Uterine smooth muscle cell (primary cell): ENCODE results near the gene FOXK2. TPM values are rescaled to one million over a fixed set of nuclear protein-coding genes. Genes with fewer than 3 reads are reported as not detected.

Source experiments
- total RNA-seq: library from RNA; depleted of rRNA; stranded (reverse); fragments of >200 nt; gene quantifications from 2 replicates; pipeline ENCODE4 v1.2.3, GENCODE V29; 2014

The FOXK2 gene
- total RNA-seq, result 28.6 and 29.1 TPM in 2 replicates

GRCh38 chr17:82518826-82519810 lies at the start of gene FOXK2:
FOXK2 (plus strand) TSS chr17:82519732; CDS start chr17:82519889, 157 bp downstream.

DNA sequence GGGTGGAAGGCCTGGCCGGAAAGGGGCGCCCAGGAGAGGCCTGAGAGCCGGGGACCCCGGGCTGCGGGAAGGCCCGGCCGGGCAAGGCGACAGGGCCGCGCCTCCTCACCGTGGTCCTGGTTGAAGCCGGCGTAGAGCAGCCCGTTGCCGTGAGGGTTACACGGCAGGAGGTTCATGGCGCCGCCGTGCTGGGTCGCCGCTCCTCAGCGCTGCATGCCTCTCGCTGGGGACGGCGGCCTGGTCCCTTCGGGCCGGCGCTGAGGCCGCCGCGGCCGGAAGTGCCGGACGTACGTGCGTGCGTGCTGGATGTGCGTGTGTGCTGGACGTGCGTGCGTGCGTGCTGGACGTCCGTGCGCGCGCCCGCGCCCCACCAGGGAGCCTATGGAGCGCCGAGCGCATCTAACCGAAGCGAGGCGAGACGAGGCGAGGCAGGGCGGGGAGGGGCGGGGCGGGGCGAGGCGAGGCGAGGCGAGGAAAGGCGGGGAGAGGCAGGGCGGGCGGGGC lies 128.7 kb downstream of the FOXK2 start, which contains the start of gene WDR45B:
WDR45B (minus strand) TSS at position 280 of the 504 bp plus-strand sequence; CDS start at position 176, 104 bp downstream.

Other genes with a start within 250 kb of the FOXK2 start
- gene CSNK1D, start 246.0 kb upstream of the FOXK2 start, total RNA-seq, result 57.6 and 59.3 TPM in 2 replicates
- gene CD7, start 202.1 kb upstream of the FOXK2 start, total RNA-seq, result not detected in 2 replicates
- gene SECTM1, start 186.0 kb upstream of the FOXK2 start, total RNA-seq, result 2.9 and 3.9 TPM in 2 replicates
- 0.12 TPM in 1 of 2 replicates, not detected in the other for gene TEX19, start 160.5 kb upstream of the FOXK2 start, total RNA-seq
- gene UTS2R, start 148.0 kb upstream of the FOXK2 start, total RNA-seq, result not detected in 2 replicates
- 11.0 and 13.5 TPM in 2 replicates for gene HEXD, start 101.4 kb upstream of the FOXK2 start, total RNA-seq
- 32.5 and 42.4 TPM in 2 replicates for gene OGFOD3, start 101.1 kb upstream of the FOXK2 start, total RNA-seq
- gene CYBC1, start 69.0 kb upstream of the FOXK2 start, total RNA-seq, result 39.6 and 63.5 TPM in 2 replicates
- 26.0 and 32.4 TPM in 2 replicates for gene NARF, start 61.0 kb upstream of the FOXK2 start, total RNA-seq
- gene WDR45B, start 128.7 kb downstream of the FOXK2 start, total RNA-seq, result 54.2 and 77.8 TPM in 2 replicates
- gene RAB40B, start 179.0 kb downstream of the FOXK2 start, total RNA-seq, result 2.8 and 4.6 TPM in 2 replicates
- 21.4 and 35.5 TPM in 2 replicates for gene FN3KRP, start 197.0 kb downstream of the FOXK2 start, total RNA-seq
- 5.0 and 16.1 TPM in 2 replicates for gene FN3K, start 215.9 kb downstream of the FOXK2 start, total RNA-seq
- gene TBCD, start 232.3 kb downstream of the FOXK2 start, total RNA-seq, result 45.4 and 46.2 TPM in 2 replicates